HG03108 (cell line): ENCODE results near the gene PLCB2.

Source experiments
- ATAC-seq: cut with Tn5 transposase; IDR thresholded peaks from one replicate; pipeline ENCODE4 v1.9.1; 2021; ENCODE audit warnings: moderate library complexity; ENCODE audit not compliant: unreplicated experiment

The PLCB2 gene

DNA sequence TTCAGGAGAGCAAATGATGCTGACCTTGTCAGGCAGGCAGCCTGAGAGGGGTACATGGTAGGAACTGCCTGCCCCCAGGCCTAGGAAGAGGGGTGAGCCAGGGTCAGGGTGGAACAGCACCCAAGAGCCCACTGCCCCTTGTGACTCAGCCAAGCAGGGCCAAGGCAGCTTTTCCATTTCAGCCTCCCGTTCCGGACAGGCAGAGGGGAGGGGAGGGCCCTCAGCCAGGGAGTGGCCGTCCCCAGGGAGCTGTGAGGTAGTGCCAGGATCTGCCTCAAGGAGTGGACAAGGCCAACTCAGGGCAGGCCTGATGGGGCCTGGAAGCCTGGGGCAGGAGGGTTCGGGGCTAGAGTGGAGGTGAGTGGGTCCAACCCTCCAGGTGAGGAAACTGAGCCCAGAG is 19.8 kb downstream of the PLCB2 start:
- no peak for ATAC-seq

DNA sequence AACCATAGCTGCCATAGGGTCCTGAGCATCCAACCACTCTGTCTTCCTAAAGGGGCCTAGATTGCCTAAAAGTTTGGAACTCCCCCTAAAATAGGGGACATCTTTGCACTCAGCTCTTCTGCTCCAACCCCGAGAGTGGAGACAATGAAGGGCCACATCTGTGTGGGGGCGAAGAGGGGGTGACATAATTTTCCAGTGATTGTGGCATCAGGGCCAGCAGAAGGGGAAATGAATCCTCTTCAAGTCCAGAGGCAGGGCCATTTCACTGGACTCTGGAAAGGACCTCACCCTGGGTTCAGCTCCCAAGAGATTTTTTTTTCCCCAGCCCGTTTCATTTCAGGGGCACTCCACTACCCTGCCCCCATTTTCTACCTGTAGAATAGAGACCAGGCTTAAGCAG is 20.2 kb downstream of the PLCB2 start:
- ATAC-seq, result no peak

DNA sequence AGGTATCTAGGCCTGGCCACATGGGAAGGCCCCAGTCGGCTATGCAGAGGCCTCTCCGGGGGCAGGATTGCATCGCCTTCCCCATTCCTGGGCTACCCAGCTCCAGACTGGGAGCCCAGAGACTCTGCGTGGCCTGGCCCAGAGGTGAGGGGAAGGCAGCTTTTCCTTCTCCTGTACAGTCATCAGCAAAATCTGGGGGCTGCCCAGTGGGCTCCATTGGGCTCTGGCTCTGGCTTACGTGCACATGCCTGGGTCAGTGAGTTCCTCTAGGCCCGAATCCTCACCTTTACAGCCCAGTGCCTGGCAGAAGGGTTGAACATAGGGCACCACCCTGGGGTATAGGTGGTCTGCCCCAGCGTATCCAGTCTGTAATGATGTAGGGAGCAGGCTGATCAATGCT is 20.9 kb downstream of the PLCB2 start:
- no peak for ATAC-seq

DNA sequence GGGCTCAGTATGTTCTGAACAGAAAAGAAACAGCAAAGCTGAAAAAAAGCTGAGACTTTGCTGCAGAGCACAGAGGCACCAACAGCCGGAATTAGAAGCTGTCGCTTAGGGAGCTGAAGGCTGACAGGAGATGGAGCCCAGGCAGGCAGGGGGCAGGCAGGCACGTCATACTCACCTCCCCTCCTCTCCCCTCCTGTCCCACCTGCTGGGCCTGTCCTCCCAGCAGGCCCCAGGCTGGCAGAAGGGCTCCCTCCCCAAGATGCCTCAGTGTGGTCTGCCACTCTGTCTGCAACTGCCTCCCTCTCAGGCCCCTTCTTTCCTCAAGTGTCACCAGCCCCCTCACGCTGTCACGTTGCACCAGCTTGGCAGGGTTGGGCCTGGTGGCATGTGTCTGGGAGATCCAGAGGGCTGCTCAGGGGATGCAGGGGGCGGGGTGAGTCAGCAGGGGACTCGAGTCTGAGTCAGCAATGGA is 21.6 kb downstream of the PLCB2 start:
- ATAC-seq, result no peak

DNA sequence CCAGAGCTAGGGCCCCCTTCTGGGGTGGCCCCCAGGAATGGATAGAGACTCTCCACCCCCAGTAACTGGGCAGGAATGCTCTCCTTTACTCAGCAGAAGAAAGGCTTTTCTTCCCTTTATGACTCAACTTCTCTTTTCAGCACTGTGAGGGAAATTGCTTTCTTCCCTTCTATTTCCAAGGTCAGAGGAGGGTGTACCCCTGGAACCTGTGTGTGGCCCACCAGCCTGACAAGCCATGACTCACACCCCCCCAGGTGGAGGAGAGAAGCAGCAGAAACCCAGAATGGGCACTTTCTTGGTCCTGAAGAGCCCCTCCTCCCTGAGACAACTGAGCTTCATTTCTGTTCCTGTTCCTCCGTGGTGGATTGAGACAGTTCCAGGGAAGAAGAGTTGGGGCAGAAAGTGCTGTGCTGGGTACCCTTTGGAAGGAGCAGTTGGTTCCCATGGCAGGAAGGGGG is 22.2 kb downstream of the PLCB2 start:
- ATAC-seq, result no peak

DNA sequence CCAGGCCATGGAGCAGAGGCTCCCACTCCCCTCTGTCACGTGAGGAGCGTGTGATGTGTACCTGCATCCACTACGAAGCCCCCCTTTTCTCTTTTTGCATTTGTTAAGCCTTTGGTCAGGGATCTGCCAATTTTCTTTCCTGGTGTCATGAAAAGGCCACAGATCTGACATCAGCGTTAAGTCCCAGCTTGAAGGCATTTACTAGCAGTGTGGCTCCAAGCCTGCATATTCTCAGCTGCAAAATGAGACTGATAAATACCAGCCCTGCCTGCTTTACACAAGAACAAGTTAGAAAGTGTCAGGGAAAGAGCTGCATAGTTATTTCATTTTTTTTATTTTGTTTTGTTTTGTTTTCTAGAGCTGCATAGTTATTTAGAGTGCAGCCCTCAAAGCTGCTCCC is 22.6 kb downstream of the PLCB2 start:
- no peak for ATAC-seq

DNA sequence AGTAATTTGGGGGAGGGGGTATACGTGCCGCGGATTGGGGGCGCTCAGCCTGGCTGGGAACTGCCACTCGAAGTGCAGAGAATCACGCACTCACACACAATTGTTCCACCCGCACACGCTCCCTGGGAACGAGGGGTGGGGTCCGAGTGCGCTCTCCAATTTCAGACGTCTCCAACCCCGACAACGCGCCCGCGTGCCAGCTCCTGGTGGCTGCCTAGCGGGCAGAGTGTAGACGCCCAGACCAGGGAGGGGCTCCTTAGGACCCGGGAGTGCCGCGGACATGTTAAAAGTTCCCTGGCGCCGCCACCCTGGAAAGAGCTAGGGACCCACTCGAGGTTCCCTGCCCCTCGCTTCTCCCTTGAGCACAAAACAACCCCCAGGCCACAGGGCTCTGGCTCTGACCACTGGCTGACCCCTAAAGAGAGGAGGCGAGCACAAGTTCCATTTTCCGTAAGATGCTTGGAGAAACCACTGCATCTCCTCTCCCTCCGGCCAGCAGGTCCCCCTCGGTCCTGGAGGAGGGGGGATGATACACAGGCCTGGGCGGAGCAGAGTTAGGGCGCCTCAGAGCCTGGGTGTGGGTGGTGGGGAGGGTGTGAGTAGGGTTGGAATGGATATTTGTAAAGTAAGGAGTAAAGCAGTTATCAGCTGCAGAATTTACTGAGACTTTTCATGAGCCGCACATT is 24.0 kb downstream of the PLCB2 start:
- no peak for ATAC-seq

DNA sequence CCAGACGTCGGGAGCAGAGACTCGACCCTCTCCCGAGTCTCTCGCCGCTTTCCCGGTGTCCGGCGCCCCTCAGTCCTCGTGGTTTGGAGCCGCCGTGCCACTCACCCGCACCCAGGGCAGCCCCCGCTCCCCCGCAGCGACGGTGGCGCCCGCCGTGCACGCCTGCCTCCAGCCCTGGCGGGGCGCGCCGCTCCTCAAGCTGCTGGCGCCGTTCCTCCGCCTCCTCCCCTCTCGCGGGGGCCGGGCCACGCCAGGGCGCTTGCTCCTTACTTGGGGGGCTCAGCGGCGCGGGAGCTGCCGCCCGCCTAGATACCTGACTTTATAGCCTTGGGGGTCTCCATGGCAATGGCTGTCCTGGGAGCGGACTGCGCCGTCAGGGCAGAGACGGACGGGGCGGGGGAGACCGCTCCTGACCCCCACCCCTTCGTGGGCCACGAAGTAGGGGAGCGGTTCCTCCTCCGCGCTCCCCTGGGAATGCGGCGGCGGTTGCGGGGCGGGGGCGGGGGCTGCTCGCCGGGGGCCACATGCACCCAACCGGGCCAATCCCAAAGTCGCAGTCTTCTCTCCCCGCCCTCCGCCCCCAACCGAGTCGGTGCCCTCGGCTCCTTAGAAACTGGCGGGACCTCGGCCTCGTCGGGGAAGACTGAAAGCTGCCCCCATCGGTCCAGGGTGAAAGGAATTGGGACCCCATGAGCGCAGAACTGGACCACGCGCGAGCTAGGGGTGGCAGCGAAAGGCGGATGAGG is 24.7 kb downstream of the PLCB2 start, which contains the start of gene ANKRD63:
TSS of gene ANKRD63 (minus strand) at position 196 of the 746 bp plus-strand sequence. CDS start 478 bp downstream, outside the sequence.
- ATAC-seq, result no peak

DNA sequence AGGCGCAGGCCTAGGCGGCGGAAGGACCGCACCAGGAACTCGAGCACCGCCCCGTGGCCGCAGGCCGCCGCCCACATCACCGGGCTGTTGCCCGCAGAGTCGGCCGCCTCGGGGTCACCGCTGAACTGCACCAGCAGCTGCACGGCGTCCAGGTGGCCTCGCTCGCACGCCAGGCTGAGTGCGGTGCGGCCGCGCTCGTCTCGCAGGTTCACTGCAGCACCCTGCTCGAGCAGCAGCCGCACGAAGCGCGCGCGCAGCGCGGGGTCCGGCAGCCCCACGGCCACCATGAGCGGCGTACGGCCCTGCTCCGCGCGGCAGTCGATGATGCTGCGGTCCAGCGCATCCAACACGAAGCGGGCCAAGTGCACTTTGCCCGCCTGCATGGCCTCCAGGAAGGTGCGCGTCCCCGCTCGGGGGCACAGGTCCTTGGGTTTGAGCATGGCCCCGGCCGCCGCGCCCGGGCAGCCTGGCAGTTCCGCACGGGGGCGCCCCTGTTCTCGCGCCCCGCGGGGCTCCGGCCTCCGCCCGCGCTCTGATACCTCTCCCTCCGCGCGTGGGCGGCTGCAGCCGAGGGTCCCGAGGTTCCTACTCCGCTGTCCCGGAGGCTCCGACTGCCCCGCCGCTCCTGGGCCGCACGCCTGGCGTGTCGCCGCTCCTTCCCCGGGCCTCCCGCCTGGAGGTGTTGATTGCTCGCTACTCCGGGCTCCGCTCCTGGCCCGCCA is 25.4 kb downstream of the PLCB2 start:
- no peak for ATAC-seq

DNA sequence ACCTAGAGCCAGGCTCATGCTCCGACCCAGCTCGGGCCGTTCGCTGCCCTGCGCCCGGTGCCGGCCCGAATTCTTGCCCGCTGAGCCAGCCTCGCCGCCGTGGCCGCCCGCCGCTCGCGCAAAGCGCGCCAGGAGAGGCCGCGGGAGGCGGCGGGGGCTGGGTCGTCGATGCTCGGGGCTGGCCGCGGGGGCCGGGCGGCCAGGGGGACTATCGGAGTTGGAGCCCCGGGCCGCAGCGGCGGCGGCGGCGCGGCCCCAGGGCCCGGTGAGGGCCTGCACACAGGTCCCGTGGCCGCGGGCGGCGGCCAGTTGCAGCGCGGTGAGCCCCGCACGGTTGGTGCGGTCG is 26.0 kb downstream of the PLCB2 start:
- ATAC-seq, result no peak

DNA sequence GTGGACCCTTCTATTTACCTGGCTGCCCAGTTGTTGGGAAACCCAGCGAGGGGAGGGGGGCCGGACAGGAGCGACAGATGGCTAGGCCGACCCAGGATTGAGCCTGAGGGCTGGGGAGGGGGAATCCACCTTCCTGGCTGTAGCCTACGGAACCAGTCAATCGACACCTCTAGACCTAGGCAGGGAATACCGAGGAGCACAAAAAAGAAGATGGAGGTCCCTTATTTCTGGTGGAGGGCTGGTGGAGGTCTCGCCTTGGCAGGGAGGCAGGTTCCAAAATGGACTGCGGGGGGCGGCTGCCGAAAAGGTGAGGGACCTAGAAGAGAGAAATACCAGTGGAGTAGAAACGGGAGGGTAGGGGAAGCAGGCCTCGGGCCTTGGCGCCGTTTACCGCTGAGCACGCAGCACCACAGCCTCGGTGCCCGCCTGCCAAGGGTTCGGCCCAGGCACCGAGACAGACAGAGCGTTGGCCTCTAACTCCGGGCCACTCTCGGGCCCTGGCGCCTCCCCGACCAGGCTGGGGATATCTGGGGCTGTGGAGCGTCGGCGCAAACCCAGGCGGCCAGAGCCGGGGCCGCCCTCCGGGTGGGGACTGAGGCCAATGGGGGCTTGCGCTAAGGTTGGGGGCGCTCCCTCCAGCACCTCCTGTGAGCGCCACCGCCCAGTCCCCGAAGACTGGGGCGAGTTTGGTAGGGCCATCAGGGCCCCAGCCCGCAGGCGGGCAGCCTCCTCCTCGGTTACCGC is 26.5 kb downstream of the PLCB2 start:
- ATAC-seq, result no peak

DNA sequence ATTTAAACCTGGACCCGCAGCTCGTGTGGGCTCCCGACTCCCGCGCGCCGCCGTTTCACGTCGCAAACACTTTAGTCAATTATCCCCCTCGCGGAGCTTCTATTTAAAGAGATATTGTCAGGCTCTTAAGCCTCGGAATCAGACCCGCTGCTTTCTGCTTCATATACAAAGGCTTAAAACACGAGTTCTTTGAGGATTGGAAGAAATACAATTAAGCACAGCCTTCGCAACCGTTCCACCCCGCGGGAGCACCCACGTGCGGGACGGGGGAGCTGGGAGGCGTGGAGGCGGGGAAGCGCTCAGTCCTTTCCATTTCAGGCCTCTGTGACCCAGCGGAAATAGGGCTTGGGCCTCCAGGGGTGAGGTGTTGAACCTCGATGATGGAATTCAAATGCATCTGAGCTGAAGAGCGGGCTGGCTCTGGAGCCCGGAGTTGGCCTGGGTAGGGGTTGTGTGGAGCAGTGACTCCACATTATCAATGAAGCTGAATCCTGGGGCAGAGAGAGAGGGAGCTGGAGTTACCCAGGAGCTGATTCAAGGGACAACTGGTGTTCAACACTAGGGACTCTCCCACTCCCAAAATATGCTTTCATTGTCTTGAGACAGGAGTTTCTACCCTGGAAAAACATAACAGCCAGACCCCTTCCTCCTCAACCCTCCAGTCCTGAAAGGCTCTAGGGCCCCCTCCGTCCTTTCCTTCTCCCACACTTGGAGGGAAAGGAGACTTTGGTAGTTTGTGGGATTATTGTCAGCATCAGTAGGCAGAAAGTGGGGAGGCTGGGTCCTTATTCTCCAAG is 27.3 kb downstream of the PLCB2 start:
- ATAC-seq, result no peak

DNA sequence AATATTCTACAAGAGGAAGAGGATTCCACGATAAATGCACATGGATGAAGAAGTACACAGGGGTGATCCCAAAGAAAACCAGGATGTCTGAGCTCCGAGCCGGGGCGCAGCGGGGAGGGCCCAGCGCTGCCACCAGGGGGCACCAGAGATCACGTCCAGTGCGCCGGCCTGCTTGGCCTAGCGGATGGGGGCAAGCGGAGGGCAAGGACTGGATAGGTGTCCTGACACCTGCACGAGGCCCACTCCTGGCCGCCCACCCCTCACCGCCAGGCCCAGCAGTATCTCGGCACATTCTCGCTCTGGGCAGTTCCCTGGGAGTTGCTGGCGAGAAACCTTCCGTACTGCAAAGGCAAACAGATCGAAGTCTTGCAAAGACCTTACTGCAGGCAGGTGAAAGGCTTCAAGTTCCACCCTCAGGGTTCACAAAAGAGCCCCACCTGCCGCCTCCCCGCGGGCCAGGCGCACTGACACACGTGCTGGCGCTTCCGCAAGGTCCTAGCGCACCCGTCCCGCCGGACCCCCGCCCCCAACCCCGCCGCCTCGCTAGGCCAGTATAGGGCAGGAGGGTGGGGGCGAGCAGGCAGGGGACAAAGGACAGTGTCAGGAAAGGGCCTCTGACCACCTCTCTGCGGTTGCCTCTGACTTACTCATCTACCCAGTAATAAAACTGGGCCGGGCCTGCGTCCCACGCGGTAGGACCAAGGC is 28.1 kb downstream of the PLCB2 start:
- no peak for ATAC-seq

DNA sequence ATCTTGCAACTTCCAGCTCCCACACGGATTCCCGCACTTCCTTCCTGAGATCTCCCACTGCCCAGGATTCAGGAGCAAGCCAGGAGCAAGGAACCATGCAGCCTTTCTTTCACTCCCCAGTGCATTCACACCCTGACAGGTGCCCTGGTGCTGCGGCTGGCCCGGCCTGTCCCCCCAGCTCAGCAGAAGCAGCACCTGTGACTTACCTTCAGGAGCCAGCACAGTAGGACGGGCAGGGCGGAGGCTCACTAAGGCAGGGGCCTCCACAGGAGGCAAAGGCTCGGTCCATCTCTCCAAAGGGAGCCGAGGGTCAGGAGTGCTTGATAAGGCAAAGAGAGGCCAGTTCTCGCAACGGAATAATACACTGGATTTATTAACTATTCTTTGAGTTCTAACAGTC is 29.7 kb downstream of the PLCB2 start:
- ATAC-seq, result no peak

DNA sequence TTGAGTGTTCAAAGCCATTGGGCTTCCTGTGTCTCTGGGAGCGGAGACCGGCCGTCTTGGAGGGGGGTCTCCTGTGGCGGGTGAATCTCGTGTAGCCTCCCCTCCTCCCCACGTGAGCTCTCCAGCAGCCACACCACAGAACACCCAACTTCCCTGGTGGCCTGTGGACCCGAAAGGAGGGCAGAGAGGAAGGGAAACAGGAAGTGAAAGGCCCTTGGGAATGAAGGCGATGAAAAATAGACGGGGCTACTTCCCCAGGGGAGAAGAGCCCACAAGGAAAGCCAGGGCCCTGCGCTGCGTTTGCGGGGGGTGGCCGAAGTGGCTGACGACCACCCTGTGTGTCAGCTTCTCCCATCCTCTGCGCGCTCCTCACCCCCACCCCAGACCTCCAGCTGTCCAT is 30.3 kb downstream of the PLCB2 start:
- ATAC-seq, result no peak

DNA sequence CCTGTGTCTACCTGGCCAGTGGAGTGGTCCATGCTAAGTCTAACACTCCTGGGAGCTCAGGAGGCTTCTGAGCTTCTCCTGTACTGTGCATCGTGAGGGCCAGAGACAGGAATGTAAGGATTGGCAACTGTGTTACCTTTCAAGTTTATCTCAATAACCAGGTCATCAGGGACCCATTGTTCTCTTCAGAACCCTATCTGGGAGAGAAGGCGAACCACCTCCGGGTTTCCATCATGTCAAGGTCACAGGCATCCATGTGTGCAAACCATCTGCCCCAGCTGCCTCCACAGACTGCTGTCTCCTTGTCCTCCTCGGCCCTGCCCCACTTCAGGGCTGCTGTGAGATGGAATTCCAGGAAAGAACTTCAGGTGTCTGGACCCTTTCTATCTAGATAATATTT is 30.8 kb downstream of the PLCB2 start:
- no peak for ATAC-seq

DNA sequence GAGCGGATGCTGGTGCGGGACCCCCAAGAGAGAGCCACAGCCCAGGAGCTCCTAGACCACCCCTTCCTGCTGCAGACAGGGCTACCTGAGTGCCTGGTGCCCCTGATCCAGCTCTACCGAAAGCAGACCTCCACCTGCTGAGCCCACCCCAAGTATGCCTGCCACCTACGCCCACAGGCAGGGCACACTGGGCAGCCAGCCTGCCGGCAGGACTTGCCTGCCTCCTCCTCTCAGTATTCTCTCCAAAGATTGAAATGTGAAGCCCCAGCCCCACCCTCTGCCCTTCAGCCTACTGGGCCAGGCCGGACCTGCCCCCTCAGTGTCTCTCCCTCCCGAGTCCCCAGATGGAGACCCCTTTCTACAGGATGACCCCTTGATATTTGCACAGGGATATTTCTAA is 31.8 kb downstream of the PLCB2 start:
- no peak for ATAC-seq

DNA sequence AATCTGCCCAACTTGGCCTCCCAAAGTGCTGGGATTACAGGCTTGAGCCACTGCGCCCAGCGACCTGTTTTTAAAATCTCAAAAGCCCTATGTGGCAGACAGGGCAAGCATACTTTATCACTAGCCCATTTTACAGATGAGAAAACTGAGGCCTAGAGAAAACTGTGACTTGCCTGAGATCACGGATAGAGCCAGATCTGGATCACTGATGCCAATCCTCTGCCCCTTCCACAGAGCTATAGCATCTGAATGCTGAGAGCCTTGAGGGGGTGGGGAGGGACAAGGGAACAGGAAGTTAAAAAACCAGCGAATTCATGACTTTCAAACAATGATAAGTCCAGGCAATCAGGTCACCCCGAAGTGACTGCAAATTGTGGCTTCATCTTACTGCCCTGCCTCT is 32.2 kb downstream of the PLCB2 start:
- ATAC-seq, result no peak

DNA sequence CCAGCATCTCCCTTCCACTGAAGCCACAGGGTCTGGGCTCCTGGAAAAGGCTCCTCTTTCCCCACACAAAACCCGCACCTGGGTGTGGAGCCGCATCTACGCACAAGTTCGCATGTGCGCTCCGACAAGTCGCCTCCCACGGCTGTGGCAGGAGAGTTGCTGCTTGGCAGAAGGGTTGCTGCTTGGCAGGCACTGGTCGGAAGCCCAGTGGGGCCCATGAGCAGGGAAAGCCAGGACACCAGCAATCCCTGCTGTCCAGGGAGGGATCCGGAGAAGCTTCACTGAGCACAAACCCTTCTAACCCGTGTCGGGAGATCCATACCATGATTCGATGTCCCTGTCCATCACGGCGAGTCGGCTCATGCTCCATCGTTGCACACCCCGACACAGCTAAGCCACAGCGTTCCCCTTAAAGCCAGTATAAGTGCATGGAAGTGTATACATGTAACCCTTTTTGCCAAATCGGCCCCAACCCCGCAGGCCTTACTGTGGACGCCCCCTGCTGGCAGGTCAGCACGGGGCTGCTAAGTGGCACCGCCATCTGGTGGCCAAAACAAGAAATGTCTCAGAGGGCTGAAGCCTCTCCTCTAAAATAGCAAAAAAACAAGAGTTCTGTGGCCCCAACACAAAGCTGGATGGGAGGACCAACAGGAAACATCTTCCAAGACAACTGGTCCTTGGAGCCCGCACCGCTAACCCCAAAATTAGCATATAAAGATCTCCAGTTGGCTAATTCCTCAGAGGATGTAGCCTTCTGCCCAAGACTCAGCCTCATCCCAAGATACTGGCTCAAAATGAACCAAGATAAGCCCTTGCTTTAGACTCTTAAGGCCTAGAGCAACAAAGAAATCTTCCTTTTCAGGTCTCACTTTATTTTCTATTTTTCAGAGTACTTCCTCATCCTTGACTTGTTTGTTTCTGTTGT is 33.1 kb downstream of the PLCB2 start:
- ATAC-seq, result no peak
